AG04450 (cell line): ENCODE results near the gene RUNDC1. TPM values are rescaled to one million over a fixed set of nuclear protein-coding genes. Genes with fewer than 3 reads are reported as not detected.
"Not testable (repeated sequence)": the region's sequence is repeated elsewhere in the genome, so short reads cannot be mapped to it uniquely, and the experiment has no call there.

ENCODE experiments used
- CTCF ChIA-PET: fragments of 300-600, 350-600 bp; formaldehyde crosslinking; extraction: SDS; loops from one replicate; lab custom pipeline; 2022; ENCODE audit warnings: antibody characterized with exemption, inconsistent platforms; lab: Charles Lee
- POLR2A ChIA-PET: fragments of 350-600 bp; formaldehyde crosslinking; extraction: SDS; loops from one replicate; lab custom pipeline; 2021; ENCODE audit warnings: antibody characterized with exemption, inconsistent platforms; lab: Yijun Ruan, JAX
- DNase-seq: peaks from one replicate; pipeline ENCODE4 v3.0.0-alpha.2; 2011; ENCODE audit warnings: low read depth, low spot score
- H3K27ac ChIP-seq: one replicate; pipeline ENCODE4 v1.5.1; 2012; ENCODE audit warnings: low read depth, low read length, control low read depth
- H3K27me3 ChIP-seq: one replicate; pipeline ENCODE4 v1.6.0; 2012; ENCODE audit warnings: low read length; ENCODE audit not compliant: control insufficient read depth, insufficient read depth
- H3K4me3 ChIP-seq: 2 replicates; pipeline ENCODE4 v1.5.1; 2011; ENCODE audit warnings: mild to moderate bottlenecking, low read depth, low read length, control low read depth
- H3K9me3 ChIP-seq: 2 replicates; pipeline ENCODE4 v1.5.1; 2012; ENCODE audit warnings: low read length; ENCODE audit not compliant: control insufficient read depth, insufficient read depth
- polyA plus RNA-seq: library from polyadenylated mRNA; depleted of rRNA; stranded (reverse); fragments of >200 nt; gene quantifications from 2 replicates; pipeline ENCODE4 v1.2.3, GENCODE V29; 2011
- TF ChIP-seq, protein P1 (sequence below): IDR thresholded peaks from 2 replicates; pipeline ENCODE4 v1.5.1; 2011; ENCODE audit warnings: low read depth, low read length, control low read depth, inconsistent platforms

Gene RUNDC1
- polyA plus RNA-seq, 1 experiment: 9.4 TPM

DNA sequence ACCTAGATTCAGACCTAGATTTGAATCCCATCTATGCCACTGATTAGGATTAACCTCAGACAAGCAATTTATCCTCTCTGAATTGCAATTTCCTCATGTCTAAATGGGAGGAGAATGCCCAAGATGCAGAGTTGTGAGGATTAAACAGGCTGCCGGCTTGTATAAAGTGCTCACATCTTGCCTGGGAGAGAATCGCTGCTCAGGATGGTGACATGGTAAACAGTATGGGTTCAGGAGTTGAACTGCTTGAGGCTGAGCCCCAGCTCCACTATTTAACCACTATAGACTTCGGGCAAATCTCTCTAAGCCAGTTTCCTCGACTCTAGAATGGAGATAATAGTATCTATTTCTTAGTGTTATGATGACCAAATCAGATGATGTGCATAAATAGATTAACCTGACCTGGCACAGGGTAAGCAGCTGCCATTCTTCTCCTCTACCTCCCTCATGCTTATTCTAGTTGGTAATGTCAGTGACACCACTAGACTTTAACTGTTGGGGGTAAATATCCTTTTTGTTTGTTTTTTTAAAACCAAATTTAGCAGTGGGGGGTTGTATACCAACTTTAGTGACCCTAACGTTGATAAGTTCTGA is 17.1 kb downstream of the RUNDC1 start:
- Histone ChIP-seq H3K4me3 (peak overlapping the region; percentile 28), H3K9me3 (peaks cover 5% of the 10 kb centered on the region; the same call in 1 of the 2 replicates), H3K27me3 (no peaks in the 10 kb centered on the region), H3K27ac (no peak overlapping the region)
- TF ChIP-seq, protein P1, sequence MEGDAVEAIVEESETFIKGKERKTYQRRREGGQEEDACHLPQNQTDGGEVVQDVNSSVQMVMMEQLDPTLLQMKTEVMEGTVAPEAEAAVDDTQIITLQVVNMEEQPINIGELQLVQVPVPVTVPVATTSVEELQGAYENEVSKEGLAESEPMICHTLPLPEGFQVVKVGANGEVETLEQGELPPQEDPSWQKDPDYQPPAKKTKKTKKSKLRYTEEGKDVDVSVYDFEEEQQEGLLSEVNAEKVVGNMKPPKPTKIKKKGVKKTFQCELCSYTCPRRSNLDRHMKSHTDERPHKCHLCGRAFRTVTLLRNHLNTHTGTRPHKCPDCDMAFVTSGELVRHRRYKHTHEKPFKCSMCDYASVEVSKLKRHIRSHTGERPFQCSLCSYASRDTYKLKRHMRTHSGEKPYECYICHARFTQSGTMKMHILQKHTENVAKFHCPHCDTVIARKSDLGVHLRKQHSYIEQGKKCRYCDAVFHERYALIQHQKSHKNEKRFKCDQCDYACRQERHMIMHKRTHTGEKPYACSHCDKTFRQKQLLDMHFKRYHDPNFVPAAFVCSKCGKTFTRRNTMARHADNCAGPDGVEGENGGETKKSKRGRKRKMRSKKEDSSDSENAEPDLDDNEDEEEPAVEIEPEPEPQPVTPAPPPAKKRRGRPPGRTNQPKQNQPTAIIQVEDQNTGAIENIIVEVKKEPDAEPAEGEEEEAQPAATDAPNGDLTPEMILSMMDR: no peak
- no peak for DNase-seq
- POLR2A ChIA-PET: interaction anchor here (0.5 to 2.0 kb wide), 23 partner anchors 9 to 802 kb away, joined by 3 to 22 read pairs (median 5); partner anchors contain the start of genes AOC2, BECN1, IFI35 and NBR1
- CTCF ChIA-PET: interaction anchor here (0.6 to 2.6 kb wide), 19 partner anchors 9 to 419 kb away, joined by 3 to 22 read pairs (median 5); partner anchors contain the start of genes AOC2, BECN1, IFI35 and PTGES3L

DNA sequence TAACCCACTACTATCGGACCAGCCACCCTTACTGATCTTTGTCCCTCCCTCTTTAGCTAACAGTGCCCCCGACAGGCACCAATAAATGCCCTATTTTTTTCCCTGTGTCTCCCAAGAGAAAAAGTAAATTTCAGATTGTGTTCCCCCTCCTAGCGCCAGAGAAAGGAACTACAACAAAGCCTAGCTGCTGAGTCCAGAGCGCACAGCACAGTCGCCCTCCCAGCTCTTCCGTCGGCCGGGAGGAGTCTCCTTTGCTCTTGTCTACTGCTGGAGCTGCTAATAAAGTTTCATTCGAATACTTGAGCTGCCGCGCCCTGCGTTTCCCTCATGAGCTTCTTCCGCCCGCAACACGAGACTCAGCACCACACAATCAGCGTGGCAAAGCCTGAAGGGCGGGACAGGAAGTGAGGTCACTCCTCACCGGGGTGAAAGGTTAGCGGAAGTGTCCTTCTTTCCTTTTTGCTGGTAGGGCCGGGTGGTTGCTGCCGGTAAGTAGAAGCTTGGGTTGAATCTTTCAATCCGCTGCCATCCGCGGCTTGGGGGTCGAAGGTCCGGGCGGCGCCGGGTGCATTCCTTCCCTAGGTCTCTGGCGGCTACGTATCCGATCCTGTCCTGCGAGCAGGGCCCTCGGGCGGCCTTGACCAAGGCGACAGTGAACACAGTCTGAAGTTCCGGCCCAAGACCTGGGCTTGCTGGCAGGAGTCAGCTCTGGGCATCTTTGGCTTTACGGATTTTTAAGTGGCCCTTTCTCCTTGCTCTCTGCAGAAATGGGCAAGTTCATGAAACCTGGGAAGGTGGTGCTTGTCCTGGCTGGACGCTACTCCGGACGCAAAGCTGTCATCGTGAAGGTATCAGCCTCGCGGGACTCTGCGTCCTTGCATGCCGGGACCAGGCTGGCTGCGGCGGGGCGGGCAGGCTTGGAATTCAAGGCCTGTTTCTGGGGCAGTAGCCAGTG is 17.9 kb downstream of the RUNDC1 start, which contains the start of gene RPL27:
Gene RPL27, plus strand, starts transcription at position 436 of the 955 bp plus-strand sequence. Its CDS starts 332 bp downstream, at position 768.
- TF ChIP-seq, protein P1: peak; percentile 80
- no peaks in the 10 kb centered on the region for H3K27me3 ChIP-seq
- CTCF ChIA-PET: interaction anchor here (0.6 to 2.6 kb wide), 21 partner anchors 8 to 420 kb away, joined by 3 to 22 read pairs (median 5); partner anchors contain the start of genes AARSD1, AOC2, BECN1 and IFI35
- H3K4me3 ChIP-seq: peak within 1 kb of the TSS; percentile 71
- POLR2A ChIA-PET: interaction anchor here (0.5 to 2.0 kb wide), 26 partner anchors 8 to 803 kb away, joined by 3 to 22 read pairs (median 5); partner anchors contain the start of genes AOC2, BECN1, IFI35 and NBR1
- H3K27ac ChIP-seq: peak within 1 kb of the TSS; percentile 93
- DNase-seq: peak; percentile 100
- peaks cover 5% of the 10 kb centered on the region; the same call in 1 of the 2 replicates for H3K9me3 ChIP-seq

DNA sequence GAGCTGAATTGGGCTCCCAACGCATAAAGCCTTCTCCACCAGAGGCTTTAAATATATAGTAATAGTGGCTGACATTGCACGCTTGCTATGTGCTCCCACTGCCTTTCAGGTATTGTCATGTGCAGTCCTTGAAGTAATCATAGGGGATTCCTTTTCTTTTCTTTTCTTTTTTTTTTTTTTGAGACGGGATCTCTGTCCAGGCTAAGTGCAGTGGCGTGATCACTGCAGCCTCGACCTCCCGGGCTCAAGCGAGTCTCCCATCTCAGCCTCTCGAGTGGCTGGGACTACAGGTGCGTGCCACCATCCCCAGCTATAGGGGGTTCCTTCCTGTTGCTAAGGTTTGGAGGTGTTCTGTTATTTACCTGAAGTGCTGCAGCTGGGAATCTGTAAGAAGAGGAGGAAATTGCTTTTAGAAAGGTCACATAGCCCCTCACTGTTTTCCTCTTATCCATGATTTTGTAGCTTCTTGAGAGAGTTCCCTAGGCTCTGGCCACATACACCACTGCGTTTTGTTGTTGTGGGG is 18.7 kb downstream of the RUNDC1 start:
- no peaks in the 10 kb centered on the region for H3K27me3 ChIP-seq
- CTCF ChIA-PET: interaction anchor here (1.3 kb wide), 1 partner anchor 173 kb away, joined by 3 read pairs; no protein-coding TSS in a partner anchor
- peak overlapping the region; percentile 71 for H3K4me3 ChIP-seq
- peaks cover 5% of the 10 kb centered on the region; the same call in 1 of the 2 replicates for H3K9me3 ChIP-seq
- H3K27ac ChIP-seq: peak overlapping the region; percentile 93
- POLR2A ChIA-PET: interaction anchor here (0.6 to 2.0 kb wide), 12 partner anchors 8 to 400 kb away, joined by 3 to 22 read pairs (median 4); partner anchors contain the start of genes ARL4D, BECN1, IFI35 and TMEM106A
- DNase-seq: no peak
- TF ChIP-seq, protein P1: no peak

DNA sequence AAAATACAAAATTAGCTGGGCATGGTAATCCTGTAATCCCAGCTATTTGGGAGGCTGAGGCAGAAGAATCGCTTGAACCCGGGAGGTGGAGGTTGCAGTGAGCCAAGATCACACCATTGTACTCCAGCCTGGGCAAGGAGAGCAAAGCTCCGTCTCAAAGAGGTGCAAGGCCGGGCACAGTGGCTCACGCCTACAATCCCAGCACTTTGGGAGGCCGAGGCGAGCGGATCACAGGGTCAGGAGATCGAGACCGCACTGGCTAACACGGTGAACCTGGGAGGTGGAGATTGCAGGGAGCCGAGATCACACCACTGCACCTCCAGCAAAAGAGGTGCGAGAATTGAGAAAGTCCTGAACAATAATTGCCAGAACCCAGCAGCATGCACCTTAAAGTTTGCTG is 20.5 kb downstream of the RUNDC1 start:
- CTCF ChIA-PET, H3K27me3 ChIP-seq, H3K9me3 ChIP-seq, POLR2A ChIA-PET, H3K27ac ChIP-seq, DNase-seq, H3K4me3 ChIP-seq: not testable (repeated sequence)
